NCI-H1092 (cell line): ENCODE measurements around the gene GRM7.

Experiments
- DNase-seq: peaks from one replicate; lab custom pipeline; 2025; lab: John Stamatoyannopoulos, UW

GRM7 gene

GRCh38 chr3:7789324-7789723 lies 928.4 kb downstream of the GRM7 start:
- DNase-seq: no peak

- no peak for DNase-seq
These were observed 929.2 kb downstream of the GRM7 start for GRCh38 chr3:7790141-7790540.
